Epithelial cell of esophagus (primary cell): ENCODE data around the gene SQSTM1.

ENCODE experiments used
- DNase-seq: peaks from one replicate; pipeline ENCODE4 v3.0.0; 2010; ENCODE audit warnings: low read depth
- H3K4me3 ChIP-seq: 2 replicates; pipeline ENCODE4 v1.5.1; 2011; ENCODE audit warnings: mild to moderate bottlenecking, low read length, control low read depth
- TF ChIP-seq, protein P1 (sequence below): IDR thresholded peaks from 2 replicates; pipeline ENCODE4 v1.5.1; 2011; ENCODE audit warnings: low read depth, mild to moderate bottlenecking, low read length, control low read depth, inconsistent platforms; ENCODE audit not compliant: insufficient read depth; ENCODE audit errors: missing control alignments

Gene SQSTM1

DNA sequence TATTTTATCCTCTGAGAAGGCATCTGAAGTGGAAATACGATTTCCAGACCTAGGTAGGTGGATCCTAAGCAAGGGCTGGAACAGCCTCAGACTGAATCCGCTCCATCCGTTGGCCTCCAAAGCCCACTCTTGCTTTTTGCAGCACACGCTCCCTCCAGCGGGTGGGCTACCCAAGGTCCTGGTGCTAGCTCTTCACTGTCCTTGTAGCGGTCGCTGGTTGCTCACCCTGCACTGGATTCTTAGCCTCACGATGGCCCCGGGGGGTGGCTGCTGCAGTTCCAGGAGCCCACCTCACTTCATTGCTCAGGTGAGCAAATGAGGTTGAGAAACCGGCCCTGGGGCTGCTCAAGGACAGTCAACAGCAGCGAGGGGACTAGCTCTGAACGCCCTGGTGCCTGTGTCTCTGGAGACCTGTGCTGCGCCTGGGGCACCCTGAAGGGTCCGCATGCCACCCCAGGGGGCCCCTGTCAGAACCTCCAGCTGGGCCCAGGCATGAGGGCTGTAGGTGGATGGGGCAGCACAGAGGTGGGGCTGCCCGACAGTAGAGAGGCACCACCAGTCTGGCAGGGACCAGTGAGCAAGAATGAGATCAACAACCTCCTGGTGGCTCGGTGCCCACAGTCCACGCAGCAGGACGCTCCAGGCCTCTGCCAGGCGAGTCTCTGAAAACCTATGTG is 18.4 kb upstream of the SQSTM1 start:
- TF ChIP-seq, protein P1, sequence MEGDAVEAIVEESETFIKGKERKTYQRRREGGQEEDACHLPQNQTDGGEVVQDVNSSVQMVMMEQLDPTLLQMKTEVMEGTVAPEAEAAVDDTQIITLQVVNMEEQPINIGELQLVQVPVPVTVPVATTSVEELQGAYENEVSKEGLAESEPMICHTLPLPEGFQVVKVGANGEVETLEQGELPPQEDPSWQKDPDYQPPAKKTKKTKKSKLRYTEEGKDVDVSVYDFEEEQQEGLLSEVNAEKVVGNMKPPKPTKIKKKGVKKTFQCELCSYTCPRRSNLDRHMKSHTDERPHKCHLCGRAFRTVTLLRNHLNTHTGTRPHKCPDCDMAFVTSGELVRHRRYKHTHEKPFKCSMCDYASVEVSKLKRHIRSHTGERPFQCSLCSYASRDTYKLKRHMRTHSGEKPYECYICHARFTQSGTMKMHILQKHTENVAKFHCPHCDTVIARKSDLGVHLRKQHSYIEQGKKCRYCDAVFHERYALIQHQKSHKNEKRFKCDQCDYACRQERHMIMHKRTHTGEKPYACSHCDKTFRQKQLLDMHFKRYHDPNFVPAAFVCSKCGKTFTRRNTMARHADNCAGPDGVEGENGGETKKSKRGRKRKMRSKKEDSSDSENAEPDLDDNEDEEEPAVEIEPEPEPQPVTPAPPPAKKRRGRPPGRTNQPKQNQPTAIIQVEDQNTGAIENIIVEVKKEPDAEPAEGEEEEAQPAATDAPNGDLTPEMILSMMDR, result no peak
- H3K4me3 ChIP-seq, result no peak overlapping the region
- DNase-seq, result peak; percentile 66

GRCh38 chr5:179802950-179803562 is 17.6 kb upstream of the SQSTM1 start:
- TF ChIP-seq, protein P1, result no peak
- H3K4me3 ChIP-seq, result no peak overlapping the region
- no peak for DNase-seq

- H3K4me3 ChIP-seq, result no peak overlapping the region
- DNase-seq, result no peak
- TF ChIP-seq, protein P1, result no peak
Measured at GRCh38 chr5:179803651-179804554, 16.8 kb upstream of the SQSTM1 start.

DNA sequence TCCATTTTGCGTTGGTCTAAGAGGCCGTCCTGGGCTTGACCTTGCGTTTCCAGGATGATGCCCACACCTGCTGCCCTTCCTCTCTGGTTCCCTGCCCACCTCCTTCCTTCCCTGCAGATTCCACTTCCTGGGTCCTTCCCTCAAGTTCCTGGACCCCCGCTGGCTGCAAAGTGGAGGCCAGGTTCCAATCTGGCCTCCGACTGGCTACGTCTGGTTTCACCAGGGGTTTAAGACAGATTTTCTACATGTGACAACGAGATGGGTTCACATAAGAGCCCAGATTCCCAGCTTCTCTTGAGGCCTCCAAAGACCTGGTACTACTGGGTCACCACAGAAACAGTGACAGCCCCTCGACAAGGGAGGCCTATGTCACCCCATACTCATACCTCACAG is 16.2 kb upstream of the SQSTM1 start:
- no peak for DNase-seq
- peak overlapping the region; percentile 62 for H3K4me3 ChIP-seq
- TF ChIP-seq, protein P1, result no peak

GRCh38 chr5:179805070-179805528 is 15.6 kb upstream of the SQSTM1 start:
- no peak for DNase-seq
- H3K4me3 ChIP-seq, result peak overlapping the region; percentile 62
- TF ChIP-seq, protein P1, result no peak

GRCh38 chr5:179805529-179806249 is 15.0 kb upstream of the SQSTM1 start:
- TF ChIP-seq, protein P1, result no peak
- peak; percentile 44 for DNase-seq
- H3K4me3 ChIP-seq, result peak overlapping the region; percentile 62
